H9 (cell line): Measurements from ENCODE around the gene DDX1. TPM values are rescaled to one million over a fixed set of nuclear protein-coding genes. Genes with fewer than 3 reads are reported as not detected.

Experiments
- DNase-seq: peaks from one replicate; pipeline ENCODE4 v3.0.0-alpha.2; 2017
- H2AFZ ChIP-seq: one replicate; pipeline ENCODE4 v1.6.1; 2013; ENCODE audit warnings: mild to moderate bottlenecking, low read length, control low read depth, moderate library complexity
- H2AK5ac ChIP-seq: 2 replicates; pipeline ENCODE4 v1.6.1; 2013; ENCODE audit warnings: low read length, control low read depth, mixed read lengths; ENCODE audit not compliant: insufficient read length
- H2BK120ac ChIP-seq: one replicate; pipeline ENCODE4 v1.6.1; 2013; ENCODE audit warnings: low read depth, mild to moderate bottlenecking, low read length, control low read depth, inconsistent platforms; ENCODE audit not compliant: poor library complexity, severe bottlenecking
- H2BK12ac ChIP-seq: 2 replicates; pipeline ENCODE4 v1.6.1; 2013; ENCODE audit warnings: low read length, control low read depth, mixed read lengths, low read depth; ENCODE audit not compliant: insufficient read length
- H2BK15ac ChIP-seq: 2 replicates; pipeline ENCODE4 v1.6.1; 2013; ENCODE audit warnings: low read depth, low read length, control low read depth
- H2BK20ac ChIP-seq: one replicate; pipeline ENCODE4 v1.6.1; 2013; ENCODE audit warnings: low read depth, mild to moderate bottlenecking, low read length, control low read depth, inconsistent platforms; ENCODE audit not compliant: poor library complexity, severe bottlenecking
- H2BK5ac ChIP-seq: 2 replicates; pipeline ENCODE4 v1.6.1; 2013; ENCODE audit warnings: low read length, control low read depth, mixed read lengths; ENCODE audit not compliant: insufficient read length
- H3K14ac ChIP-seq: 2 replicates; pipeline ENCODE4 v1.6.1; 2013; ENCODE audit warnings: low read length, control low read depth; ENCODE audit not compliant: insufficient read depth
- H3K18ac ChIP-seq: 2 replicates; pipeline ENCODE4 v1.6.1; 2013; ENCODE audit warnings: low read depth, mild to moderate bottlenecking, mixed read lengths, low read length, control low read depth; ENCODE audit not compliant: insufficient read length
- H3K23ac ChIP-seq: 2 replicates; pipeline ENCODE4 v1.6.1; 2013; ENCODE audit warnings: low read length, control low read depth, mixed read lengths, low read depth; ENCODE audit not compliant: insufficient read length
- H3K23me2 ChIP-seq: 2 replicates; pipeline ENCODE4 v1.6.1; 2013; ENCODE audit warnings: low read depth, mild to moderate bottlenecking, mixed read lengths, low read length, control low read depth; ENCODE audit not compliant: insufficient read length, poor library complexity, severe bottlenecking
- H3K27ac ChIP-seq: 2 replicates; pipeline ENCODE4 v1.5.1; 2013; ENCODE audit warnings: low read length, control low read depth, mixed read lengths, low read depth; ENCODE audit not compliant: insufficient read length
- H3K27me3 ChIP-seq: 2 replicates; pipeline ENCODE4 v1.6.1; 2013; ENCODE audit warnings: low read length, control low read depth, inconsistent platforms; ENCODE audit not compliant: insufficient read depth
- H3K4ac ChIP-seq: 2 replicates; pipeline ENCODE4 v1.6.1; 2013; ENCODE audit warnings: low read depth, mild to moderate bottlenecking, control low read depth, inconsistent platforms, low read length, moderate library complexity
- H3K4me1 ChIP-seq: 2 replicates; pipeline ENCODE4 v1.6.1; 2013; ENCODE audit warnings: low read length, control low read depth, inconsistent platforms; ENCODE audit not compliant: insufficient read depth
- H3K4me2 ChIP-seq: 2 replicates; pipeline ENCODE4 v1.6.1; 2013; ENCODE audit warnings: low read length, control low read depth, mixed read lengths; ENCODE audit not compliant: insufficient read length, insufficient read depth
- H3K56ac ChIP-seq: 2 replicates; pipeline ENCODE4 v1.6.1; 2013; ENCODE audit warnings: low read depth, mild to moderate bottlenecking, mixed read lengths, low read length, control low read depth; ENCODE audit not compliant: insufficient read length
- H3K79me1 ChIP-seq: 2 replicates; pipeline ENCODE4 v1.6.1; 2013; ENCODE audit warnings: low read depth, mild to moderate bottlenecking, moderate library complexity, low read length, control low read depth, inconsistent platforms; ENCODE audit not compliant: insufficient read depth, poor library complexity, severe bottlenecking
- H3K79me2 ChIP-seq: 2 replicates; pipeline ENCODE4 v1.6.1; 2013; ENCODE audit warnings: low read length, control low read depth, inconsistent platforms; ENCODE audit not compliant: insufficient read depth
- H3K9ac ChIP-seq: 2 replicates; pipeline ENCODE4 v1.6.1; 2013; ENCODE audit warnings: low read length, control low read depth, mixed read lengths; ENCODE audit not compliant: insufficient read length; ENCODE audit errors: extremely low read depth
- H3K9me3 ChIP-seq: one replicate; pipeline ENCODE4 v1.6.1; 2013; ENCODE audit warnings: low read depth, low read length, inconsistent platforms; ENCODE audit not compliant: control insufficient read depth
- H3T11ph ChIP-seq: one replicate; pipeline ENCODE4 v1.6.1; 2013; ENCODE audit warnings: mild to moderate bottlenecking, low read length, control low read depth, inconsistent platforms
- H4K20me1 ChIP-seq: one replicate; pipeline ENCODE4 v1.6.1; 2013; ENCODE audit not compliant: control insufficient read depth, insufficient read length, insufficient read depth
- H4K5ac ChIP-seq: 2 replicates; pipeline ENCODE4 v1.6.1; 2013; ENCODE audit warnings: low read depth, mild to moderate bottlenecking, mixed read lengths, low read length, control low read depth; ENCODE audit not compliant: insufficient read length
- H4K8ac ChIP-seq: replicated peaks from 2 replicates; pipeline ENCODE4 v1.6.1; 2013; ENCODE audit warnings: low read length, control low read depth, mixed read lengths, low read depth; ENCODE audit not compliant: insufficient read length
- H4K91ac ChIP-seq: 2 replicates; pipeline ENCODE4 v1.6.1; 2013; ENCODE audit warnings: low read depth, mild to moderate bottlenecking, moderate library complexity, mixed read lengths, low read length, control low read depth; ENCODE audit not compliant: insufficient read length
- H3K27ac Mint-ChIP-seq, 3 experiments: 2 replicates in 2 of 3; 3 replicates in 1 of 3; pipeline ENCODE4 v1.8.0; 2020 to 2021; ENCODE audit warnings: mixed read lengths in 3 of 3, mild to moderate bottlenecking in 1 of 3, moderate library complexity in 1 of 3
- H3K27me3 Mint-ChIP-seq: 2 replicates; pipeline ENCODE4 v1.8.0; 2021; ENCODE audit warnings: low read depth, mild to moderate bottlenecking, moderate library complexity, mixed read lengths
- H3K36me3 Mint-ChIP-seq, 3 experiments: 2 replicates in 2 of 3; 3 replicates in 1 of 3; pipeline ENCODE4 v1.8.0; 2020 to 2021; ENCODE audit warnings: low read depth in 3 of 3, mixed read lengths in 3 of 3; ENCODE audit not compliant: insufficient read depth in 1 of 3
- H3K4me1 Mint-ChIP-seq, 2 experiments: 2 replicates each; pipeline ENCODE4 v1.8.0; 2020; ENCODE audit warnings: mixed read lengths in 2 of 2
- H3K4me3 Mint-ChIP-seq, 2 experiments: 2 replicates in 1 of 2; 3 replicates in 1 of 2; pipeline ENCODE4 v1.8.0; 2020 to 2021; ENCODE audit warnings: mild to moderate bottlenecking in 2 of 2, mixed read lengths in 2 of 2, moderate library complexity in 1 of 2
- H3K9me3 Mint-ChIP-seq, 2 experiments: 2 replicates in 1 of 2; 3 replicates in 1 of 2; pipeline ENCODE4 v1.8.0; 2020; ENCODE audit warnings: mild to moderate bottlenecking in 2 of 2, mixed read lengths in 2 of 2, moderate library complexity in 1 of 2
- CTCF ChIP-seq: fragments of 200-600 bp; sonication (generic); conservative IDR thresholded peaks from 3 replicates; pipeline ENCODE4 v1.8.0; 2021; ENCODE audit warnings: antibody characterized with exemption, mild to moderate bottlenecking
- WGBS: extraction: QIAGEN DNeasy Blood & Tissue Kit; methylation state at CpG from one replicate; pipeline ENCODE4 v1.1.7; 2013; ENCODE audit warnings: missing lambda C conversion rate, low lambda C conversion rate, mixed read lengths; ENCODE audit not compliant: insufficient read length; ENCODE audit errors: extremely low coverage; 5-methylcytosine and 5-hydroxymethylcytosine counted together
- total RNA-seq: library from RNA; stranded (reverse); gene quantifications from 2 replicates; pipeline ENCODE4 v1.2.1, GENCODE V29; 2021

DDX1 gene
- total RNA-seq, 1 experiment from 2014 or later = 120 TPM

GRCh38 chr2:15599994-15600393 is 8.3 kb downstream of the DDX1 start:
- H3K14ac ChIP-seq = no peak overlapping the region
- no peak overlapping the region for H2BK15ac ChIP-seq
- no peak overlapping the region for H2BK20ac ChIP-seq
- H2AK5ac ChIP-seq = no peak overlapping the region
- no CpG with 5 or more reads among the region's 1 CpG for WGBS
- no peaks in the 10 kb centered on the region for H3K79me1 ChIP-seq
- no peaks in the 10 kb centered on the region for H4K20me1 ChIP-seq
- no peak overlapping the region for H2AFZ ChIP-seq
- no peak overlapping the region for H4K91ac ChIP-seq
- no peak overlapping the region for H3K4me2 ChIP-seq
- no peaks in the 10 kb centered on the region for H3K27me3 ChIP-seq
- Mint-ChIP-seq H3K27me3 (no peaks in the 10 kb centered on the region), H3K9me3 (no peaks in the 10 kb centered on the region), H3K4me3 (no peak overlapping the region), H3K36me3 (peaks cover 53 to 91% (median 89%) of the 10 kb centered on the region in 3 experiments), H3K27ac (no peak overlapping the region), H3K4me1 (no peaks in the 10 kb centered on the region)
- H2BK5ac ChIP-seq = no peak overlapping the region
- no peak overlapping the region for H2BK120ac ChIP-seq
- H3K56ac ChIP-seq = no peak overlapping the region
- no peak overlapping the region for H3K4ac ChIP-seq
- no peak overlapping the region for H3K27ac ChIP-seq
- H3K4me1 ChIP-seq = no peaks in the 10 kb centered on the region
- H4K8ac ChIP-seq = no peak overlapping the region
- no peak for DNase-seq
- no peak overlapping the region for H3K9ac ChIP-seq
- H3T11ph ChIP-seq = no peak overlapping the region
- no peak overlapping the region for H3K18ac ChIP-seq
- H3K23me2 ChIP-seq = no peaks in the 10 kb centered on the region
- no peak overlapping the region for H3K23ac ChIP-seq
- TF ChIP-seq CTCF = no peak
- H3K9me3 ChIP-seq = no peaks in the 10 kb centered on the region
- no peaks in the 10 kb centered on the region for H3K79me2 ChIP-seq
- H4K5ac ChIP-seq = no peak overlapping the region
- no peak overlapping the region for H2BK12ac ChIP-seq
